HEK293T (cell line): Measurements from ENCODE around the gene BICD2.

Experiments used
- CTCF ChIA-PET: fragments of 350-600 bp; formaldehyde crosslinking; extraction: SDS; loops from one replicate; lab custom pipeline; 2021; ENCODE audit warnings: antibody characterized with exemption, inconsistent platforms; lab: Yijun Ruan, JAX
- POLR2A ChIA-PET: fragments of 350-600 bp; formaldehyde crosslinking; extraction: SDS; loops from one replicate; lab custom pipeline; 2020; ENCODE audit warnings: antibody characterized with exemption, inconsistent platforms; lab: Yijun Ruan, JAX
- DNase-seq: peaks from one replicate; pipeline ENCODE4 v3.0.0; 2012; ENCODE audit warnings: mixed read lengths; ENCODE audit errors: extremely low spot score
- ARNT ChIP-seq: fragments of 450-650 bp; IDR thresholded peaks from 2 replicates; pipeline ENCODE4 v1.6.1; 2017; ENCODE audit warnings: mild to moderate bottlenecking
- BHLHE40 ChIP-seq: fragments of 450-650 bp; IDR thresholded peaks from 2 replicates; pipeline ENCODE4 v1.6.1; 2016; ENCODE audit warnings: mild to moderate bottlenecking, moderate library complexity, borderline replicate concordance
- CTBP1 ChIP-seq: fragments of 450-650 bp; IDR thresholded peaks from 2 replicates; pipeline ENCODE4 v1.6.1; 2016; ENCODE audit warnings: borderline replicate concordance
- ELF4 ChIP-seq: fragments of 450-650 bp; IDR thresholded peaks from 2 replicates; pipeline ENCODE4 v1.6.1; 2017; ENCODE audit warnings: antibody characterized with exemption
- FOXA1 ChIP-seq: fragments of 450-650 bp; IDR thresholded peaks from 2 replicates; pipeline ENCODE4 v1.6.1; 2016; ENCODE audit warnings: mild to moderate bottlenecking
- FOXK2 ChIP-seq: fragments of 450-650 bp; IDR thresholded peaks from 2 replicates; pipeline ENCODE4 v1.6.1; 2016; ENCODE audit warnings: mild to moderate bottlenecking
- FOXM1 ChIP-seq: fragments of 450-650 bp; IDR thresholded peaks from 2 replicates; pipeline ENCODE4 v1.6.1; 2017; ENCODE audit warnings: mild to moderate bottlenecking, borderline replicate concordance
- HDGF ChIP-seq: fragments of 450-650 bp; IDR thresholded peaks from 2 replicates; pipeline ENCODE4 v1.6.1; 2017; ENCODE audit warnings: antibody characterized with exemption, borderline replicate concordance
- L3MBTL2 ChIP-seq: fragments of 450-650 bp; conservative IDR thresholded peaks from 2 replicates; pipeline ENCODE4 v1.6.1; 2016; ENCODE audit warnings: mild to moderate bottlenecking
- LEF1 ChIP-seq: fragments of 450-650 bp; IDR thresholded peaks from 2 replicates; pipeline ENCODE4 v1.6.1; 2017; ENCODE audit warnings: mild to moderate bottlenecking, borderline replicate concordance
- NFRKB ChIP-seq: fragments of 450-650 bp; IDR thresholded peaks from 2 replicates; pipeline ENCODE4 v1.6.1; 2016; ENCODE audit warnings: mild to moderate bottlenecking, moderate library complexity
- SP1 ChIP-seq: fragments of 450-650 bp; IDR thresholded peaks from 2 replicates; pipeline ENCODE4 v1.6.1; 2017
- SUZ12 ChIP-seq: fragments of 450-650 bp; IDR thresholded peaks from 2 replicates; pipeline ENCODE4 v1.6.1; 2016; ENCODE audit warnings: mild to moderate bottlenecking
- TARDBP ChIP-seq: fragments of 450-650 bp; IDR thresholded peaks from 2 replicates; pipeline ENCODE4 v1.6.1; 2016
- ZNF384 ChIP-seq: fragments of 450-650 bp; IDR thresholded peaks from 2 replicates; pipeline ENCODE4 v1.6.1; 2016
- TF ChIP-seq, protein P1 (sequence below): fragments of 450-650 bp; IDR thresholded peaks from 2 replicates; pipeline ENCODE4 v1.6.1; 2016

Gene BICD2

DNA sequence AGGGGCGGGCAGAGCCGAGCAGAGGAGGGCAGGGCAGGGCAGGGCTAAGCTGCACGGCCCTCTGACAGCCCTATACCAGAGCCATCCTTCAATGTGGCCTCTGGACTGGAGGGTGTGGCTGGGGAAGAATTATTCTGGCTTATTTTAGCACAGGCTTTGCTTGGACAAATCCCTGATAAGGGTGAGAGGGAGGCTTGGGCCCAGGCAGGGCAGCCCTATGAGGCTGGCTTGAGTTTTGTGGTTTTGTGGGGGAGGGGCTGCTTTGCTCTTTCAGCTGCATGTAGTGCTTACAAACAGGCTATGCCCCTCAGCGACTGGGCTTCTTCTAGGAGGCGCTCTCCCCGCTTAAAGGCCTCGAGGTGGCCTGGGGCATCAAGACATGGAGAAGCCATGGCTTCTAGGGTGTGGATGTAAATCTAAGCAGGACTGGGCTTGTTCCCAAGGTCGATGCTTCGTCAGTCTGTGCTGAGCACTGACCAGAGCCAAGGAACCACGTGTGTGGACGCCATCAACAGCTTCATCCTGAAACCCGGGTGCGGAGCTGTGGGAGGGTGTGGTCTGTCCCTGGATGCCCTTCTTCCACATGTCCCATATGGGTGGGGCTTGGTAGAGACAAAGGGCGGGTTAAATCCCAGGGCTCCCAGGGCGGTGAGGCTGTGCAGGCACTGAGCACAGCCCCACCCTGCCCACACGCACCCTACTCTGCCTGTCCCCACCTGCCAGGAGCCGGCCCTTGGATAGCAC lies 49.0 kb downstream of the BICD2 start:
- DNase-seq: no peak
- no peak for TF ChIP-seq ZNF384
- no peak for TF ChIP-seq BHLHE40
- no peak for TF ChIP-seq SUZ12
- TF ChIP-seq, protein P1, sequence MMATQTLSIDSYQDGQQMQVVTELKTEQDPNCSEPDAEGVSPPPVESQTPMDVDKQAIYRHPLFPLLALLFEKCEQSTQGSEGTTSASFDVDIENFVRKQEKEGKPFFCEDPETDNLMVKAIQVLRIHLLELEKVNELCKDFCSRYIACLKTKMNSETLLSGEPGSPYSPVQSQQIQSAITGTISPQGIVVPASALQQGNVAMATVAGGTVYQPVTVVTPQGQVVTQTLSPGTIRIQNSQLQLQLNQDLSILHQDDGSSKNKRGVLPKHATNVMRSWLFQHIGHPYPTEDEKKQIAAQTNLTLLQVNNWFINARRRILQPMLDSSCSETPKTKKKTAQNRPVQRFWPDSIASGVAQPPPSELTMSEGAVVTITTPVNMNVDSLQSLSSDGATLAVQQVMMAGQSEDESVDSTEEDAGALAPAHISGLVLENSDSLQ: no peak
- no peak for TF ChIP-seq FOXA1
- no peak for TF ChIP-seq ARNT
- no peak for TF ChIP-seq SP1
- TF ChIP-seq NFRKB: no peak
- TF ChIP-seq FOXM1: no peak
- TF ChIP-seq HDGF: no peak
- POLR2A ChIA-PET: no interaction called here
- CTCF ChIA-PET: interaction anchor here (2.6 to 3.2 kb wide), 2 partner anchors 9 to 75 kb away, joined by 9 to 10 read pairs; no protein-coding TSS in a partner anchor

DNA sequence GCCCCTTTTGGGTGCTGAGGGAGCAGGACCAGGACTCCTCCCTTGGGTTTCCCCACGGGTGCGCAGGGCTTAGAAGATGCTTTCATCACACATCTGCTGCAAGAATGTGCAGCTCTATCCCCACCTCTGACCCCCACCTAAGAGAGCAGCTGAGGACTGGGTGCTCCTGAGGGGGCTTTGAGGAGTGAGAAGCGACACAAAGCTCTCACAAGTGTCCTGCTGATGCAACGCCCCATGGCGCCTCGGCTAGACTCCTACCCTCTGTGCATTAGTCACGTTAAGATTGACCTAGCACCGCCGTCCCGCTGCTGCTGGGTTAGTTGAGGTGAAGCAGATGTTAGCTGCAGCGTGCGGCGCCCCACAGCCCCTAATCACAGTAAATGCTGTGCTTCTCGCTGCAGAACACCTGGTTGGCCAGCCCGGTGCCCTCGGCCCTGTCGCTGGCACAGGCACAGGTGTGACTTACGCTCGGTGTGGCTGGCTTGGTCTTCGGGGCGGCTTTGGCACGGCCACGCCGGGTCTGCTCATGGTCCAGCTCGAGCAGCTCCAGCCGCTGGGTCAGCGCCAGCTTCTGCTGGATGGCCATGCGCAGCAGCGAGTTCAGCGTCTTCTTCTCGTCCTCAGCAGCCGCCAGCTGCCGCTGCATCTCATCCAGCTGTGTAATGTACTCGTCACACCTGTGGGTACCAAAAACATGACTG lies 49.7 kb downstream of the BICD2 start:
- DNase-seq: no peak
- ChIA-PET POLR2A (no interaction called here), CTCF (interaction anchor here (2.6 to 3.2 kb wide), 2 partner anchors 8 to 76 kb away, joined by 9 to 10 read pairs; no protein-coding TSS in a partner anchor)
- TF ChIP-seq TARDBP (no peak), ARNT (no peak), LEF1 (no peak), BHLHE40 (no peak), FOXK2 (no peak)

DNA sequence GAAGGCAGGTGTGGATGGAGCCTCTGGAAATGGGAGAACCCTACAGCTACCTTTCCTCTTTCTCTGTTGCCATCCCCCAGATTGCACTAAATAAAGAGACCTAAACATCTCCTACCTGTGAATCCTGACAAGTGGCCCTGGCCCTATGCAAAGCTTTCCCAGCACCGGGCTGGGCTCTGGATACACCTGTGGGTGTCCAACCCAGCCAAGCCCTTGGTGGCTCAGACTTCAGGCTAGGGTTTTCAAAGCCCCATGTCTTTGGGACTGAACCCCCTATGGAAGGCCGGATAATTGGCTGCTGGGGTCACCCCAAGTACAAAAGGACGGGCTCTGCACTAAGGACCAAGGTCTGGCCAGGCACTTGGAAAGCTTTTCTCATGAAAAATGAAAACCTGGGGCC lies 50.6 kb downstream of the BICD2 start:
- POLR2A ChIA-PET: no interaction called here
- DNase-seq: no peak
- CTCF ChIA-PET: interaction anchor here (0.6 to 2.6 kb wide), 2 partner anchors 45 to 77 kb away, joined by 4 to 10 read pairs; no protein-coding TSS in a partner anchor
- TF ChIP-seq HDGF (no peak), ZNF384 (no peak), TARDBP (no peak), FOXK2 (no peak), LEF1 (no peak), BHLHE40 (no peak), SUZ12 (no peak), ARNT (no peak), FOXM1 (no peak)
- TF ChIP-seq, protein P1: no peak

DNA sequence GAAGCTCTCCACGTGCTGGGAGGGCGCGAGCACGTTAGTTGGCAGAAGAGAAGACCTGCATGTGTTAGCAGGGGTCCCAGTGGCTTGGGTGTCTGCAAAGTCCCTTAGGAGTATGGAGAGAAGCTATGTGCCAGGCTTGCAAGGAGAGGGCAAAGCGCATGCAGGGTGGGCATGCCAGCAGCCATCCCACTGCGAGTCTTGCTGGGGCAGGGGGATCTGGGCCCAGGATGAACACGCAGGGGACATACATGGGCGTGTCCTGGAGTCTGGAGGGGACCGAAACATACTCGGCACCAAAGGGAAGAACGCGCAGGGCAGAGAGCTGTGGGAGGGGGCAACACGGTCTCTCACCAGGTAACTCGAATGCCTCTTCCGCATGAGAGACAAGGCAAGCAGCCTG lies 51.1 kb downstream of the BICD2 start:
- DNase-seq: no peak
- ChIA-PET CTCF (interaction anchor here (0.6 to 0.8 kb wide), 2 partner anchors 46 to 78 kb away, joined by 3 to 4 read pairs; no protein-coding TSS in a partner anchor), POLR2A (no interaction called here)
- no peak for TF ChIP-seq FOXM1
- TF ChIP-seq ELF4: no peak
- no peak for TF ChIP-seq HDGF
- no peak for TF ChIP-seq L3MBTL2
- no peak for TF ChIP-seq ARNT
- TF ChIP-seq NFRKB: no peak
- TF ChIP-seq BHLHE40: no peak

DNA sequence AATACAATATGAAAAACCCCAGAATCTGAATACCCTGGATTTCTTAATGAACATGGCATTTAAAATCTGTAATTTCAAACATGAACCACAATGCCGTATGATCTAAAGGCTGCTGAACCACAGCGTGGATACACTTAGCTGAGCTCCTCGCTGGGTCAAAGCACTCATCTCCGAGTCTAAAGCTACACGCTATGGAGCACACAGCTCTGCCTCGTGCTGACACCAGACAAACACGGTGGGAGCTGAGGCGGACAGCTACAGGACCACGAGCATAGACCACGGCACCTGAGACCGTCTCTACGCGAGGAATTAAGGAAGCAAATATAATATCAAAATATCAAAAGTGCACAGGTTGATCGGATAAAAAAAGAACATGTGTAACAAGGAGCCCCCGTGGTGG lies 51.9 kb downstream of the BICD2 start:
- CTCF ChIA-PET: interaction anchor here (0.8 kb wide), 1 partner anchor 78 kb away, joined by 3 read pairs; no protein-coding TSS in a partner anchor
- no peak for DNase-seq
- POLR2A ChIA-PET: no interaction called here
- TF ChIP-seq ARNT: no peak
- TF ChIP-seq FOXM1: no peak
- TF ChIP-seq SUZ12: no peak
- TF ChIP-seq SP1: no peak
- TF ChIP-seq L3MBTL2: no peak
- no peak for TF ChIP-seq FOXA1
- no peak for TF ChIP-seq ELF4
- TF ChIP-seq, protein P1: no peak
- TF ChIP-seq FOXK2: no peak
- TF ChIP-seq TARDBP: no peak
- TF ChIP-seq ZNF384: no peak
- no peak for TF ChIP-seq BHLHE40

DNA sequence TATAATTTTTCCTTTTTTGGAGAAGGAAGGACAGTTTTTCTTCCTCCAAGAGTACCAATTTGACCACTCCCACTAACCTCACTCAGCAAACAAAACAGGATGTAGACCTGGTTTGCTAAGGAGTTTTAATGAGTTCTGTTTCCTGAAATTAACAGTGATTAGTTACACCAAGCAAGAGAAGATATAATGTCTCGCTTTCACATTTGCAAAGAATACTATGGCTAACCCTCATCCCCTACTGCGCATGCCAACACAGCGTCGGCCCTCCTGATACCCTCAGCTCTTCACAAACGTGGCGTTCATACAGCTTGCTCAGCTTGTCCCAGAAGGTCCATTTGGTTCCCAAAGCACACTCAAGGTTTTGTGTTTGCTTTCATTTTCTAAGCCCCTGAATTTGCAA lies 52.8 kb downstream of the BICD2 start:
- TF ChIP-seq TARDBP (no peak), FOXM1 (no peak), L3MBTL2 (no peak), NFRKB (no peak), CTBP1 (no peak)
- no peak for DNase-seq
- POLR2A ChIA-PET: no interaction called here
- CTCF ChIA-PET: no interaction called here
